ENCODE results near the gene TRRAP. TPM values are rescaled to one million over a fixed set of nuclear protein-coding genes. Genes with fewer than 3 reads are reported as not detected.

TRRAP gene
- total RNA-seq, 1 experiment from 2014 or later: 17.3 TPM

DNA sequence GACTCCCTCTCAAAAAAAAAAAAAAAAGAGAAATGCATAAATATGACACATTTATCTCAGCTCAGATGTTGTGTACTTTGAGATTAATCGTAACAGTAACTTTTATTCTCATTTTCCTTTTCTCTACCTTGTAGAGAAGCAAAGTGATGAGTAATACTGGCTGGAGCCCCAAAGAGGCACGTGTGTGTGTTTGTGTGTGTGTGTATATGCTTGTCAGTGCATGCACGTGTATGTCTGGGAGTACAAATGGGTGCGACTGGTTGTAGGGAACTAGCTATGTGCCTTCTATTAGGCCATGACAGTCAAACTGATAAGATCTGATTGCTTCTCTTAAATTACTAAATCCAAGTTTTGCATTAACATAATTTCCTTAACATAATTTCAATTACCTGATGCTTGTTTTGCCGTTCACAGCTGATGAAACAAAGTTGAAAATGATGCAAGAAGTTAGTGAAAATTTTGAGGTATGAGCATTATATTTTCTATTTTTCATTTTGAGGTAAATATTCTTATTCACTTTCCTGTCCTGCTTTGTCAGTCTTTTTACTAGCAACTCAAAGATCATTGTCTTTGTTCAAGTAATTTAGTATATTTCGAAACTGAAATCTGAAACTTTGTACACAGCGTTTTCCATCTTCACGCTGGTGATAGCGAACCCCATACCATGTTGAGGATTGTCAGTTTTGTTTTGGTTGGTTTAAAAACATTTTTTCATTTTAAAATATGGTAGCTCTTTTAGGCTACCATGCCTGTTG, 3.4 kb downstream of the TRRAP start:
- DNase-seq (ENCODE audit: low spot score): no peak
- in situ Hi-C loops (cut with HindIII; ENCODE audit: low sequenced_read_pairs): no loop called here

DNA sequence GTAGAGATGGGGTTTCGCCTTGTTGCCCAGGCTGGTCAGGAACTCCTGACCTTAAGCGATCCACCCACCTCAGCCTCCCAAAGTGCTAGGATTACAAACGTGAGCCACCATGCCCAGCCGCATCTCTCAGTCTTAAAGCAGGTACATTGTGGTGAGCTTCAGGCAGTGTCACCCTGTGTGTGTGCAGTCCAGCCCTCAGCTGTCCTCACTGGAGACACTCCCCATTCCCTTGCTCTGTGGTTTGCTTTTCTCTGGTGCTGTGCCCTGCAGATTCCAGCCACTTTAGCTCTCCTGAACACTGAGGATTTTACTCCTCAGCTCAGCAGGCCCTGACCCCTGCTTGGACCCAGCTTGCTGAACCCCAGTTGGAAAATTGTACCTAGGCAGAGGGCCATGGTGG, 6.1 kb downstream of the TRRAP start:
- no peak for DNase-seq (ENCODE audit: low spot score)
- in situ Hi-C loops (cut with HindIII; ENCODE audit: low sequenced_read_pairs): no loop called here

DNA sequence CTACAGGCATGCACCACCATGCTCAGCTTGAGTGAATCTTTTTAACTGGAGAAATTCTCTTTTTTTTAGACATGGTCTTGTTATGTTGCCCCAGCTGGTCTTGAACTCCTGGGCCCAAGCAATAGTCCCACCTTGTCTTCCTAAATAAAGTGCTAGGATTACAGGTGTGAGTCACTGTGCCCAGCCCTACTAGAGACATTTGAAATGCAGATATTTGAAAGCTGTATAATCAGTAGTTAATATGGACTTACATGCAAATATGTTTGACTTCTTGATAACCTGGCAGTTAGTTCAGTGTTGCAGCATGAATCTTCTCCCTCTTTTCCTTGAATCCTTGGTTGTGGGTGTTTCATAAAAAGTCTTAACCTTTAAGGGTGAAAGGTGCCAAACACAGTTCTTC, 8.7 kb downstream of the TRRAP start:
- in situ Hi-C loops (cut with HindIII; ENCODE audit: low sequenced_read_pairs): no loop called here
- no peak for DNase-seq (ENCODE audit: low spot score)

DNA sequence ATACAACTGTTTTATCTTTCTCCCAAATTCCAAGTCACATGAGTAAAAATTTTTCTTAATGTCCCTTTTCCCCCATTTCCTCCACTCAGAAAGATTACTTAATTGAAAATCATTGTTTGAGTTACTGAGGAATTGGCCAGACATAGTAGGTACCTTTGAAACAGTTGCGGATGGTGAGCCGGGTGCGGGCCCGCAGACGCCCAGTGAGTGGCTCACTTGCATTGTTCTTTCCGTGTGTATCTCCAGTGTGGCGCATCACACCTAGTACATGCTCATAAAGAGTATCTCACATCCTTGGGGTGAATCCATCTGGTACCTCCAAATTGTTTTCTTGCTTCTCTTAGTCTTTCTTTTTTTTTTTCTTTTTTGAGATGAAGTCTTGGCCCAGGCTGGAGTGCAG, 14.3 kb downstream of the TRRAP start:
- in situ Hi-C loops (cut with HindIII; ENCODE audit: low sequenced_read_pairs): no loop called here

DNA sequence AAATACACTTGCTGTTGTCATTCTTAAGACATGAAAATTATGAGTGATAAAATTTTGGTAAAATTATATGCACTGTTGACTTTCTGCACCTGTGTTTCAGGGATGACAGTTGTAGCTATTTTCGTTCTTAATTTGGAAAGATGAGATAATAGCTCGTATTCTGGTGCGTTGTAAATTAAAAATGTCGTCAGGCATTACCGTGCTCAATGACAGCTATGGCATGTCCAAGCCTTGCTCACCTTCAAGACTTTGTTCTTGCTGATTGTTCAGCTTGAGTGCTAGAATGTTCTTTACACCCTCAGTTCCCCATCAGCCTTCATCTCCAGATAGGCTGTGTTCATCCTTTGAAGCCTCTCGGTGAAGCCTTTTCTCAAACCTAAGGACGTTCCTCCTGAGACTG, 21.5 kb downstream of the TRRAP start:
- DNase-seq (ENCODE audit: low spot score): no peak
- in situ Hi-C loops (cut with HindIII; ENCODE audit: low sequenced_read_pairs): no loop called here

More for the DNA sequence above, 14.3 kb downstream of the TRRAP start:
- DNase-seq (ENCODE audit: low spot score): no peak

DNA sequence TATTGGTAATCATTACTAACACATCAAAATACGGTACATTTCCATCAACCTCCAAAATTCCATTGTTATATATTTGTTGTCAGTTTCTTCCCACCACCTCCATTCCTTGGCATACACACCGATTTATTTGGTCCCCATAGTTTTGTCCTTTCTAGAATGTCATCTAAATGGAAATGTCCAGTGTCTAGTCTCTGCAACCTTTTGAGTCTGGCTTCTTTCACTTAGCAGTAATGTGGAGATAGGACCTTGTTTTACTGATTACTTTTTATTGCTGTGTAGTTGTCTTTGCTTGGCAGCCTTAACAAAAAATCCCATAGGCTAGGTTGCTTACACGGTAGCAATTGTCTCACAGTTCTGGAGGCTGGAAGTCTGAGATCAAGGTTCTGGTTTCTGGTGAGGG, 22.5 kb downstream of the TRRAP start:
- no peak for DNase-seq (ENCODE audit: low spot score)
- in situ Hi-C loops (cut with HindIII; ENCODE audit: low sequenced_read_pairs): no loop called here

DNA sequence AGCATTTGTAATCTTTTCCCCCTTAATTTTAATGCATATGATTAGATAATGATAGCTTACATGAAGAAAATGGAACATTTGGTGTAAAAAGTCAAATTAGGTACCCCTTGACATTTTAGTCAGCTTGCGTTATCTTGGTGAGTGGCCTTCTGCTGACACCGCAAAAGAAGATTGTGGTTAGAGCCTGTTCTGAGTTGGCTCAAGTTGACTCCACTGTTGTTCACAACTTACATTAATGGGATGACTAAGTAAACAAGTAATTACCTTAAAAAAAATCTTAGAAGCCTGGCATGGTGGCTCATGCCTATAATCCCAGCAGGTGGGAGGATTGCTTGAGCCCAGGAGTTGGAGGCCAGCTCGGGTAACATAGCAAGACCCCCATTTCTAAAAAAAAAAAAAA, 24.2 kb downstream of the TRRAP start:
- in situ Hi-C loops (cut with HindIII; ENCODE audit: low sequenced_read_pairs): no loop called here
- DNase-seq (ENCODE audit: low spot score): no peak

DNA sequence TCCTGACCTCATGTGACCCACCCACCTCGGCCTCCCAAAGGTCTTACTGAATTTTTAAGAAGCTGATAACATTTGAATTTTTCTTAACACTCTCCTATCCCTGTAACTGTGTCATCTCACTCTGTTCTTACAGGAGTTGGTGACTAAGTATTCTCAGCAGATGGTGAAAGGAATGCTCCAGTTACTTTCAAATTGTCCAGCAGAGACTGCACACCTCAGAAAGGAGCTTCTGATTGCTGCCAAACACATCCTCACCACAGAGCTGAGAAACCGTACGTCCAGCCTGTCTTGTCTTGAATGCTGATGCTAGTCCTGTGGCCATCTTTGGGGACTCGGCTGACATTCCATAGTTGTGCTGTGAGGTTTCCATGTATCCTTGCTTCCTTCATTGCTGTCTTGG, 24.9 kb downstream of the TRRAP start:
- peak; percentile 68 for DNase-seq (ENCODE audit: low spot score)
- in situ Hi-C loops (cut with HindIII; ENCODE audit: low sequenced_read_pairs): no loop called here

DNA sequence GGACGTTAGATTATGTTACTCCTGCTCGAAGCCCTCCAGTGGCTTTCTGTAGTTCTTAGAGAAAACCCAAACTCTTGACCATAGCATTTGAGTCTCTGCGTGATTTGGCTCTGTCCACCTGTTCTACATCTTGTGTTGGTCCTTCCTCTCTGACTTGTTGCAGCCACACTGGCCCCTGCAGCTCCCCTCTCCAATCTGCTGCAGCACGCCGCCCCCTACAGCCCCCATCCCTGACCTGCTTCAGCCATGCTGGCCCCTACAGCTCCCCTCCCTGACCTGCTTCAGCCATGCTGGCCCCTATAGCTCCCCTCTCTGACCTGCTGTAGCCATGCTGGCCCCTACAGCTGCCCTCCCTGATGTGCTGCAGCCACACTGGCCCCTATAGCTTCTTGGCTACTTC, 29.2 kb downstream of the TRRAP start:
- in situ Hi-C loops (cut with HindIII; ENCODE audit: low sequenced_read_pairs): no loop called here

DNA sequence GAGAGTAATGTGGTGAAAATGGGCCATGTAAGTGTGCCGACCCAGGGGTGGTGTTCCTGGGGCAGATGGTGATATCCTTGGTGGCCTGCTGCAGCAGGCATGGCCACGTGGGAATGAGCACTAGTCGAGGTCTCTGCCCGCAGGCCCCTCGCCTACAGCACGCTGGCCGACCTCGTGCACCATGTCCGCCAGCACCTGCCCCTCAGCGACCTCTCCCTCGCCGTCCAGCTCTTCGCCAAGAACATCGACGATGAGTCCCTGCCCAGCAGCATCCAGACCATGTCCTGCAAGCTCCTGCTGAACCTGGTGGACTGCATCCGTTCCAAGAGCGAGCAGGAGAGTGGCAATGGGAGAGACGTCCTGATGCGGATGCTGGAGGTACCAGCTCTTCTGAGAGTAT, 30.3 kb downstream of the TRRAP start:
- in situ Hi-C loops (cut with HindIII; ENCODE audit: low sequenced_read_pairs): no loop called here
- no peak for DNase-seq (ENCODE audit: low spot score)

More for the DNA sequence above, 29.2 kb downstream of the TRRAP start:
- DNase-seq (ENCODE audit: low spot score): no peak

DNA sequence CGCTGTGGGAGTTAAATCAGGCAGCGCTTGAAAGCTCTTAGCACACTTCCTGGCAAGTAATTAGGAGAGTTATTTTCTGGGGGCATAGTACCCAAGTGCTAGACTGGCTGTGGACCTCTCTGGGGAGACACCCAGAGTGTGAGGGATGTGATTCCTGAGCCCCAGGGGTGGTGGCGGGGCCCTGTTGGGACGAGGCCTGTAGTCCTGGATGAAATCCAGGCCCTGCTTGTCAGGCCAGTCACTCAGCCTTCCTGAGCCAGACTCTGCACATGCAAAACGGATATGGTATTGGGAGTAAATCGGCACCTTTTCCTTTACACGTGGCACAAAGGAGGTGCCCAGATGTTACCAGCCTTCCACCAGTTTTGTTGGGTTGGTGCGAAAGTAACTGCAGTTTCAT, 31.2 kb downstream of the TRRAP start:
- in situ Hi-C loops (cut with HindIII; ENCODE audit: low sequenced_read_pairs): no loop called here
- DNase-seq (ENCODE audit: low spot score): peak; percentile 56

DNA sequence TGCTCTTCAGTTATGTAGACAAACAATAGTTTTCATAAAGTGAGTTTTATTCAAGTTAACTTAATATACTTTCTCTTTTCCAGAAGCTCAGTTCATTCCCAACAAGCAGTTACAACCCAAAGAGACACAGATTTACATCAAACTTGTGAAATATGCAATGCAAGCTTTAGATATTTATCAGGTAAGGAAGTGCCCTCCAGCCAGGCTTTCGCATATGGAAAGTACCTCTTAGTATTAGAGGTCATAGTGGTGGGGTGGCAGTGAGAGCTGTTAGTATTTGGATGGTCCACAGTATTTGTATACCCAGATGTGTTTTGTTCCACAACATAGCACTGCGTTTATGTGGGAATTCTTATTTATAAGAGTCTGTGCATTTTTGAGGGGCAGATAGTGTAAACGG, 32.1 kb downstream of the TRRAP start:
- no peak for DNase-seq (ENCODE audit: low spot score)
- in situ Hi-C loops (cut with HindIII; ENCODE audit: low sequenced_read_pairs): no loop called here

DNA sequence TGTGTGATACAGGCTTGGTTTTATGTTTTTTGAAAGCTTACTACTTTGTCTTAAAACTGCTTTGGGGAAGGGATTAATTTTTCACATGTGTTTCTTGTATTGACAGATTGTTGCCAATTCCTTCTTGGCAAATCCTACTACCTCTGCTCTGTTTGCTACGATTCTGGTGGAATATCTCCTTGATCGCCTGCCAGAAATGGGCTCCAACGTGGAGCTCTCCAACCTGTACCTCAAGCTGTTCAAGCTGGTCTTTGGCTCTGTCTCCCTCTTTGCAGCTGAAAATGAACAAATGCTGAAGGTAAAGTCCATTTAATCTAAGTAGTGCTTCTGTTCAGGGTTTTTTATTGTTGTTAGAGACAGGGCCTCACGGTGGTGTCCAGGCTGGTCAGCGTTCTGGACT, 33.6 kb downstream of the TRRAP start:
- in situ Hi-C loops (cut with HindIII; ENCODE audit: low sequenced_read_pairs): no loop called here
- DNase-seq (ENCODE audit: low spot score): peak; percentile 99

DNA sequence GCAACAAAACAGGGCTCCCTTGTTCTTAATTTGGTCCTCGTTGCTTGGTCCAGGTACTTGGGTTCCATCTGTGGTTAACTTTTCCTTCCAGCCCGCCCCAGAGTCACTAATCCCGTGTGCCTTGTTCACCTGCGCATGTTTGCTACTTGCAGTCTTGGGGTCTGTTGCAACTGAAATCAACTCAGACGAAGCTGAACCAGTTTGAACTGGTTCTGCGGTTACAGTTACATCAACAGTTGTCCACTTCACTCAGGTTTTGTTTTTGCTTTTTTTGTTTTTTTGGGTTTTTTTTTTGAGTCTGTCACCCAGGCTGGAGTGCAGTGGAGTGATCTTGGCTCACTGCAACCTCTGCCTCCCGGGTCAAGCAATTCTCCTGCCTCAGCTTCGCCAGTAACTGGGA, 34.7 kb downstream of the TRRAP start:
- DNase-seq (ENCODE audit: low spot score): no peak
- in situ Hi-C loops (cut with HindIII; ENCODE audit: low sequenced_read_pairs): no loop called here

DNA sequence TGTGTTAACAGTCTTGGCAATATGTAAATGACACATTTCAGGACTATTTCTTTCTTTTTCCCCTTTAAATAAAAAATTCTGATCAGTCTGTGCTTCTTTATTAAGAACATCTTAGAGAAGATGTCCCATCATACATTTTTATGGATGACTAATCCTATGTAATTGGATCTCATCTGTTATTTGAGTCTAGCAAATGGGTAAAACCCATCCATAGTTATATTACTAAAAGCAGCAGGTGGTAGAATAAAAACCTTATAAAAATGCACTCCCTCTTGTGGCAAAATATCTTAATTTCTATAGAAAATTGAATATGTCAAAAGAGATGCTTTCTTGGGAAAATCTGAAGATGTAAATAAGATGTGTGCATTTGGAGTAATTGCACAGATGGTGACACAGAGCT, 35.3 kb downstream of the TRRAP start:
- in situ Hi-C loops (cut with HindIII; ENCODE audit: low sequenced_read_pairs): no loop called here
- no peak for DNase-seq (ENCODE audit: low spot score)

DNA sequence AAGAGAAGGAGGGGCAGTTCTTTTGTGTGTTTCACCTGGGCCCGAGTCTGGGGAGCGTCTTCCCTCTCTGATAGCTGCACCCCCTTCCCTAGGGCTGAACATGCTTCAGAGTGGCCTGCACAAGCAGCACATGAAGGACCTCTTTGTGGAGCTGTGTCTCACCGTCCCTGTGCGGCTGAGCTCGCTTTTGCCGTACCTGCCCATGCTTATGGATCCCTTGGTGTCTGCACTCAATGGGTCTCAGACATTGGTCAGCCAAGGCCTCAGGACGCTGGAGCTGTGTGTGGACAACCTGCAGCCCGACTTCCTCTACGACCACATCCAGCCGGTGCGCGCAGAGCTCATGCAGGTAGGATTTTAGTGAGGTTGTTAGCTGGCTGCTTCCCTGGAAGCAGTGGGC, 39.0 kb downstream of the TRRAP start:
- in situ Hi-C loops (cut with HindIII; ENCODE audit: low sequenced_read_pairs): no loop called here
- DNase-seq (ENCODE audit: low spot score): no peak

DNA sequence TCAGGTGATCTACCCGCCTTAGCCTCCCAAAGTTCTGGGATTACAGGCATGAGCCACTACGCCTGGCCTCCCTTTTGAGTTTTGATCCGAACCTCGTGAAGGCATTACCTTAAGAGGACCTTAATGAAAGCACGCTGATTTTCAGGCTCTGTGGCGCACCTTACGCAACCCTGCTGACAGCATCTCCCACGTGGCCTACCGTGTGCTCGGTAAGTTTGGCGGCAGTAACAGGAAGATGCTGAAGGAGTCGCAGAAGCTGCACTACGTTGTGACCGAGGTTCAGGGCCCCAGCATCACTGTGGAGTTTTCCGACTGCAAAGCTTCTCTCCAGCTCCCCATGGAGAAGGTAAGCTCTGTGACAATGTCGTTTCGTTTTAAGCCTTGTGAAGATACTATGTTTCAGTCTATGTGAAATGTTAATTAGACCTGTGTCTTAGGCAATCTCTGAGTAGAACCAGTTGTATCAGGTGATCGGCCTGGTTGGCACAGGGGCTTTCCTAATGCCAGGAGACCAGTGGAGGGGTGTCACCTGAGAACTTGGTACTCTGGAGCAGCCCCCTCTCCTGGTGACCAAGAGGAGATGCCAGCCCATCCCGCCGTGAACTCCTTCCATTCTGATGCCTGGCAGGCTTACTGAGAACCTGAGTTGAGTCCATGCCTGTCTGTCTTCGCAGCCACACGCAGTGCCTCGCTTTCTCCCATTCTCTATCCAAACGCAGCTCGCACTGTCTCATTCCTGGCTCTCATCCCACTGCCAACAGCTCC, 43.5 kb downstream of the TRRAP start:
- no peak for DNase-seq (ENCODE audit: low spot score)
- in situ Hi-C loops (cut with HindIII; ENCODE audit: low sequenced_read_pairs): no loop called here

DNA sequence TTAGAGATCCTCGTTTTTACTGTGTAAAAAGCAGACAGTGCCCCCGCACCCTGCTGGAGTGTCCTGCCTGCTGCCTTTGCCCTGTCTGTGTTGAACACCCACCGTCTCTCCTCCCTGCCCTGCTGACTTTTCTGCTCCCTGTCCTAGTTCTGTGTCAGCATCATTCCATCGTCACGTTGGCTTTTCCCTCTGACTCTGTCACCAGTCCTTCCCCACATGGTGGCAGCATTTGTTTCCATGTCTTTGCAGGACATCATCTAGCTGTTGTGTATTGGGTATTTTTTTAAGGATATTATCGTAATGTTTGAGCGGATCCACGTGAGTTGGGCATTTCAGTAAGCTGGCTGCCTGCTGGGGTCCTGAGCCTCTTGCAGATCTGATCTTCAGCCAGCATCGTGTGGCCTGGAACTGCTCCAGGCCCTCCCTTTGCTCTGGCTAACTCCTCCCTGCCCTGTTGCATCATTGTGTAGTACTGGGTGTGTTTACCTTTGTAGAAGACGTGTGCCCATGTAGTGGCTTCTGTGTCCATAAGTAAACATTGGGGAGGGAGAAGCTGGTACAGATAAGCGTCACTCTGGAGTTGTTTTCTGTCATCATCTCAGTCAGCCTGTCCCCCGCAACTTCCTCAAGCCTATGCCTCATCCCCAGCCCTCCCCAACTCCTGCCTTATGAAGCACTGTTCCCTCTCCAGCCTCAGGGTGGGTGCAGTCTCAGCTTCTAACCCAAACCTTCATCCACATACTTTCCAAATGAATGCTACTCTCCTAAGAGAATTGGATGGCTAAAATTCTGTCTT, 44.3 kb downstream of the TRRAP start:
- in situ Hi-C loops (cut with HindIII; ENCODE audit: low sequenced_read_pairs): no loop called here

DNA sequence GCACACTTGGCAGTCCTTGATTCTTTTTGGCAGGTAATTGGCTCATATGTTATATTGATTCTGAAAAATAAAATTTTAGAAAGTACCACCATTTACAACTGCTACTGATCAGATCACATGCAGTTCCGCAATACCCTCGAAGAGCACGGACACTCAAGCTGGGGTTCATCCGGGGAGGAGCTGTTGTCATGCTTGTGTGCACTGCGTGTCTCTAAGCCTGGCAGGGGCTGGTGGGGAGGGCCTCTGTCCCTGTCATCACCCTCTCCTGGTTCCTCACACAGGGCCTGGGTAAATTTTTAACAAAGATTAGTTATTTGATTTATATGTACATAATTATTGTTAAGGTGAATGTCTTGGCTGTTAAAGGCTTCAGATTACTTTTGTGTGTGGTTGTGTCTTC, 45.2 kb downstream of the TRRAP start:
- in situ Hi-C loops (cut with HindIII; ENCODE audit: low sequenced_read_pairs): no loop called here
- no peak for DNase-seq (ENCODE audit: low spot score)

More for the DNA sequence above, 44.3 kb downstream of the TRRAP start:
- peak; percentile 92 for DNase-seq (ENCODE audit: low spot score)

DNA sequence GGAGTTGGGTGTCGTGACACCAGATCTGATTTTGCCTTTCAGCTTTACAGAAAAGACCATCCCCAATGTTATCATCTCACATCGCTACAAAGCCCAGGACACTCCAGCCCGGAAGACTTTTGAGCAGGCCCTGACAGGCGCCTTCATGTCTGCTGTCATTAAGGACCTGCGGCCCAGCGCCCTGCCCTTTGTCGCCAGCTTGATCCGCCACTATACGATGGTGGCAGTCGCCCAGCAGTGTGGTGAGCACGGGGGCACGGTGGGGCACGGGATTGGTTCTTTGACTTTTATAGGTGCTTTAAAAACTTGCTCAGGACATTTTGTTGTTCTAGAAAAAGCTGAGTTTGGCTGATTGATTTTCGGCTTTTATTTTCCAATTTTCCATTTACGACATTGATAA, 48.8 kb downstream of the TRRAP start:
- DNase-seq (ENCODE audit: low spot score): no peak
- in situ Hi-C loops (cut with HindIII; ENCODE audit: low sequenced_read_pairs): no loop called here

Data from G401 (cell line).